NK-92 (cell line): ENCODE data around the gene RNF152.

ENCODE experiments used
- DNase-seq: peaks from one replicate; lab custom pipeline; 2025; ENCODE audit not compliant: unreplicated experiment; lab: John Stamatoyannopoulos, UW

RNF152 gene

GRCh38 chr18:61765097-61765496 lies 127.7 kb downstream of the RNF152 start:
- no peak for DNase-seq

DNA sequence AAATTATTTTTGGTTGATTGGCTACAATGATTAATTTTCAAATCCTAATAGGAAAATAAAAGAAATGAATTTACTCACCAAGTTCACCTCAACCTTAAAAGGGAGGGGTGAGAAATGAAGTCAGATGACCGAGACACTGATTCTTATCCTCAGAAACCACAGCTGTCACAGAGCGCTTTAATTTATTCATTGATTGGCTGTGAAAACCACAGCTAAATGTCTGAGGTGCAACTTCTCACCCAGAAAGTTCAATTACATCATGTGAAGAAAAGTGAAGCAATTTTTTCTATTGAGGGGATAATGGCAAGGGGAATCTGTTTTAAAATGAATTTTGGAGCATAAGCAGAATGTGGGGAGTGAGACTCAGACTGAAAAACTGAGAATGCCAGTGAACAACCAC lies 128.4 kb downstream of the RNF152 start:
- no peak for DNase-seq

DNA sequence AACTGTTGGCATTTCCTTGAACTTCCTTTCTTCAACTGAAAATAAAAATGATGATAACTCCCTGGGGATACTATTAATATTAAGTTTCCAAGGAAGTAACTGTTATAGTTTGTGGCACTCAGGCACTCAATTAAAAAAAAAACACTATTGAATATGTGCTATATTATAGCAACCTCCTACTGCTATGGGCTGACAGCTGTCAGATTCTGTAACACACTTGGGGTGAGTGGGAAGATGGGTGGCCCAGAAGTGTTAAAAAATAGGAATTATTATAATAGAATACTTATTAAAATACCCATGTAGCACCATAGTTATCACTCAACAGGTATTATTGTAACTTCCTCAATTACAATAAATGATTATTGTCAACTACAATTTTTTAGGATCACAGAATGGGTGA lies 130.9 kb downstream of the RNF152 start:
- no peak for DNase-seq
